Measurements from ENCODE around the gene AMHR2.

DNA sequence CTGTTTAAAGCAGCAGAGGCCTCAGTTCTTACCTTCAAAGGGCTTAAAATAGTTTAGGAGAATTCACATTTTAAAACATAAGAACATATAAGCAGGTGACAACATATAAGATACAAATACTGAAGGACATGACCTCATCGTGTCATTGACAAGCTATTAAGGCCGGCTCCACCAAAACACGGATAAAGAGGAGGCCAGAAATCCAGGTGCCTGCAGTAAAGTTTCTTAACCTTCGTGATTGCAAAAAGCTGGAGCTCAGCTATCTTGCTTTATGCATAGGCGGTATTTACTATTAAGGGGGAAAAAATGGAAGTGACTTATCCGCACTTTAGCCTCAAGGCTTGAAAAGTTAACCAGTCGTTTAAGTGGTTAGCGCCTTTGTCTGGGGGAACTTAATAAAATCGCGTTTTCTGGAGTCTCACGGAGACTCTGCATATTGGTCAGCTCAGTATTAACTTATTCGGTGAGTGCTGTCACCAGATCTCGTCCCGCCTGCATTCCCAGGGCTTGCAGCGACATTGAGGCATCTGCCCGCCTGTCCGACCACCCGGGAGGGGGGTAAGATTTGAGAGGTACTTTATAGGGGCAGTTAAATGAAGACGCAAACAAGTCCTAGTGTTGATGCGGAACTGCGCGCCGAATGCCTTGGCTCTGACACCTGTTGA is 44.8 kb upstream of the AMHR2 start:
- TF ChIP-seq, protein P1, sequence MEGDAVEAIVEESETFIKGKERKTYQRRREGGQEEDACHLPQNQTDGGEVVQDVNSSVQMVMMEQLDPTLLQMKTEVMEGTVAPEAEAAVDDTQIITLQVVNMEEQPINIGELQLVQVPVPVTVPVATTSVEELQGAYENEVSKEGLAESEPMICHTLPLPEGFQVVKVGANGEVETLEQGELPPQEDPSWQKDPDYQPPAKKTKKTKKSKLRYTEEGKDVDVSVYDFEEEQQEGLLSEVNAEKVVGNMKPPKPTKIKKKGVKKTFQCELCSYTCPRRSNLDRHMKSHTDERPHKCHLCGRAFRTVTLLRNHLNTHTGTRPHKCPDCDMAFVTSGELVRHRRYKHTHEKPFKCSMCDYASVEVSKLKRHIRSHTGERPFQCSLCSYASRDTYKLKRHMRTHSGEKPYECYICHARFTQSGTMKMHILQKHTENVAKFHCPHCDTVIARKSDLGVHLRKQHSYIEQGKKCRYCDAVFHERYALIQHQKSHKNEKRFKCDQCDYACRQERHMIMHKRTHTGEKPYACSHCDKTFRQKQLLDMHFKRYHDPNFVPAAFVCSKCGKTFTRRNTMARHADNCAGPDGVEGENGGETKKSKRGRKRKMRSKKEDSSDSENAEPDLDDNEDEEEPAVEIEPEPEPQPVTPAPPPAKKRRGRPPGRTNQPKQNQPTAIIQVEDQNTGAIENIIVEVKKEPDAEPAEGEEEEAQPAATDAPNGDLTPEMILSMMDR (IDR thresholded peaks at IDR 0.05) = peak in 1 of 4 experiments; percentile 17
- TF ChIP-seq POLR2A (IDR thresholded peaks at IDR 0.05) = no peak
